WERI-Rb-1 (cell line): ENCODE data around the gene FANK1.

ENCODE experiments used
- DNase-seq: peaks from one replicate; pipeline ENCODE4 v3.0.0-alpha.2; 2020
- H3K27ac ChIP-seq: fragments of 250-450 bp; sonication (Bioruptor Pico); 2 replicates; pipeline ENCODE4 v1.5.1; 2020; ENCODE audit warnings: mild to moderate bottlenecking, moderate library complexity
- H3K27me3 ChIP-seq: fragments of 250-450 bp; sonication (Bioruptor Pico); 2 replicates; pipeline ENCODE4 v1.5.1; 2021; ENCODE audit warnings: mild to moderate bottlenecking, low read depth, moderate library complexity; ENCODE audit not compliant: insufficient read depth, severe bottlenecking
- H3K36me3 ChIP-seq: fragments of 250-450 bp; sonication (Bioruptor Pico); 2 replicates; pipeline ENCODE4 v1.5.1; 2020; ENCODE audit warnings: mild to moderate bottlenecking, moderate library complexity
- H3K4me3 ChIP-seq: 2 replicates; pipeline ENCODE4 v1.5.1; 2011; ENCODE audit warnings: low read depth, mild to moderate bottlenecking, control low read depth, low read length
- H3K9me3 ChIP-seq: fragments of 250-450 bp; sonication (Bioruptor Pico); 2 replicates; pipeline ENCODE4 v1.5.1; 2021; ENCODE audit warnings: mild to moderate bottlenecking, moderate library complexity; ENCODE audit not compliant: severe bottlenecking
- CTCF ChIP-seq: IDR thresholded peaks from 2 replicates; pipeline ENCODE4 v1.5.1; 2011; ENCODE audit warnings: low read depth, mild to moderate bottlenecking, control low read depth, inconsistent platforms, low read length

The FANK1 gene

DNA sequence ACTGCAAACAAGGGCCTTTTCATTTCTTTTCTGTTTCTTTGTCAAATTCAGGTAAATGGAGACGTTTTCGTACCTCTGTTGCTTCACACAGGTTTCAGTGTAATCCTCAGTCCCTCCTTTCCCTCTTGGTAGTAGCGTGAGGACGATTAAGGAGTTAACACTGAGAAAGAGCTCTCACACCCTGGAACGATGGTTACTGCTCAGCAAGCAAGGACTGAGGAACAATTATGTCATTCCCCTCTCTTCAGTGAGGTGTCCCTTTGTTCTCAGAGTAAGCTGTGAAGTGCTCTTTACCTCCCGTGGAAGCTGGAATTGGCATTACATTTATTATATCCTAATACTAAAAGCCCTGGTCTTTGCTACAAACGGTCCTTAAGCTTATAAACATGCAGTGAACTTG is 95.9 kb downstream of the FANK1 start:
- H3K9me3 ChIP-seq: no peaks in the 10 kb centered on the region

GRCh38 chr10:125994601-125995000 is 98.2 kb downstream of the FANK1 start:
- DNase-seq: no peak
- H3K27ac ChIP-seq: no peak overlapping the region
- H3K4me3 ChIP-seq: no peak overlapping the region
- no peaks in the 10 kb centered on the region for H3K9me3 ChIP-seq
- no peaks in the 10 kb centered on the region for H3K27me3 ChIP-seq
- TF ChIP-seq CTCF: no peak
- H3K36me3 ChIP-seq: no peaks in the 10 kb centered on the region

More for the DNA sequence above, 95.9 kb downstream of the FANK1 start:
- H3K27me3 ChIP-seq: no peaks in the 10 kb centered on the region
- H3K36me3 ChIP-seq: no peaks in the 10 kb centered on the region
- no peak for DNase-seq
- no peak overlapping the region for H3K27ac ChIP-seq
- no peak for TF ChIP-seq CTCF
- H3K4me3 ChIP-seq: no peak overlapping the region

DNA sequence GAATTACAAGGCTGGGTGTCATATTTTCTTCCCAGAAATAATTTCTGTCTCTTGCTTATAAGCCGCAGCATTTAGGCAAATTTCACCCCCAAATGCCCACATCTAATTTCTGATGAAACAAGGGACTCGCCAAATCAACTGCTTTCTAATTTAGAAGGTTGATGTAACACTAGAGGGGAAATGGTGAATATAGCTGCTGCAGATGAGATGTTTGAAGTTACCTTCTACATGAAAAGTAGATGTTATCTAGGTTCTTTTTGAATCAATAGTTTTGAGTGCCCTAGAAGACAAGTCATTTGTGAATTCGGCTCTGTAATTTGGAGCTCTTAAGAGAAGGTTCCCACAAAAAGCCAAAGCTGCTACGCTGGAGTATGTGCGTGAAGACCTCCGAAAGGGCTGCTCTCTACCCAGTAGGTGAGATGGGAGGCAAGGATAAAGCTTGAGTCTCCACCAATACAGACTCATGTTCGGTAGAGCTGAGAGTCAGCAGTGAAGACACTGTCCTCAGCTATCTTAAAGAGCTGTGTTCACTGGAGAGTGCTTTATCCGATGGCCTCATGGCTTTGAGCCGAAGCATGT is 99.5 kb downstream of the FANK1 start:
- Histone ChIP-seq H3K9me3 (no peaks in the 10 kb centered on the region), H3K27ac (no peak overlapping the region), H3K27me3 (no peaks in the 10 kb centered on the region), H3K36me3 (no peaks in the 10 kb centered on the region), H3K4me3 (no peak overlapping the region)
- TF ChIP-seq CTCF: no peak
- no peak for DNase-seq

- Histone ChIP-seq H3K9me3 (no peaks in the 10 kb centered on the region), H3K27ac (no peak overlapping the region), H3K4me3 (no peak overlapping the region), H3K36me3 (no peaks in the 10 kb centered on the region), H3K27me3 (no peaks in the 10 kb centered on the region)
- TF ChIP-seq CTCF: no peak
- DNase-seq: no peak
Measured at GRCh38 chr10:125997586-125997985, 101.2 kb downstream of the FANK1 start.

DNA sequence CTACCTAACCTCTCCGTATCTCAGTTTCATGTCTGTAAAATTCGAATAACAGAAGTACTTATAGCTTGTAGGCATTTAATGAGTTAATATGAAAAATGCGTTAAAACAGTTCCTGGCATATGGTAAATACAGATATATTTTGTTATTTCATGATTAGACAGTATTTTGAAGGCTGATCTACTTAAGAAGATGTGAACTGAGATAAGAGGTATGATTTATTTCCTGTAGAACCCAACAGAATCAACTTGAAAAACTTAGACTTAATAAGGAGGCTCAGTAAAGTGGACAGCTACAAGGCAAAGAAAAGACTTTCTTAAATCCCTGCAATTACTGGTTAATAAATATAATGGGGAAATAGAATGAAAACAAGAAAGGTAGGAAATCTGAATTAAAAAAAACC is 103.3 kb downstream of the FANK1 start:
- no peak for DNase-seq
- Histone ChIP-seq H3K36me3 (no peaks in the 10 kb centered on the region), H3K27me3 (no peaks in the 10 kb centered on the region), H3K9me3 (no peaks in the 10 kb centered on the region), H3K27ac (no peak overlapping the region), H3K4me3 (no peak overlapping the region)
- TF ChIP-seq CTCF: no peak

DNA sequence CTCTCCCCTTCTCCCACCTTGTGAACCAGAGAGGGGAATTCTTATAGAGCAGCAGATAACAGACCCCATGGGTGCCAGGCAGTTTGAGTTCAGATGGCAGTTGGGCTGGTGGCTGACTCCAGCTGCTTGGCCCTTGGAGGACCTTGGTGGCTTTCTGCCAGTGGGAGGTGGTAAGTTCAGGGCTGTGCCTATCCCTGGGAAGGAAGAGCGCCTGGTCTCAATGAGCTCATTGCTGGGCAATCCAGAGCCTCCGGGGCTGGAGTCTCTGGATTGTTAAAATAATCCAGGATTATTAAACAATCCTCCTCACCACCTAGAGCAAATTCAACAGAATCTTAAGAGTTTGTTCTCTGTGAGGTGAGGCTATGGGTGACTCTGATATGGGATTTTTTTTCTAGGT is 105.2 kb downstream of the FANK1 start:
- Histone ChIP-seq H3K4me3 (no peak overlapping the region), H3K36me3 (no peaks in the 10 kb centered on the region), H3K27me3 (no peaks in the 10 kb centered on the region), H3K9me3 (no peaks in the 10 kb centered on the region), H3K27ac (no peak overlapping the region)
- no peak for DNase-seq
- no peak for TF ChIP-seq CTCF
